ENCODE measurements around the gene ROR2. TPM values are rescaled to one million over a fixed set of nuclear protein-coding genes. Genes with fewer than 3 reads are reported as not detected.

ROR2 gene
- total and polyA plus RNA-seq, 2 of the 8 experiments (the other 6 are each of a cell fraction or from before 2014, with no cell fraction given): 2.7 to 4.3 TPM

GRCh38 chr9:91714020-91714806, 235.8 kb downstream of the ROR2 start (continued):
- TF ChIP-seq, protein P1, sequence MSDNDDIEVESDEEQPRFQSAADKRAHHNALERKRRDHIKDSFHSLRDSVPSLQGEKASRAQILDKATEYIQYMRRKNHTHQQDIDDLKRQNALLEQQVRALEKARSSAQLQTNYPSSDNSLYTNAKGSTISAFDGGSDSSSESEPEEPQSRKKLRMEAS (IDR thresholded peaks at IDR 0.05): no peak
- TF ChIP-seq TCF12 (IDR thresholded peaks at IDR 0.05; ENCODE audit: low read depth, low read length): no peak
- no peak for TF ChIP-seq CTCF (IDR thresholded peaks at IDR 0.05; ENCODE audit: control extremely low read depth in 1 of 3, insufficient read depth in 1 of 3, low read depth in 1 of 3, low read length in 3 of 3)
- TF ChIP-seq KDM1A (IDR thresholded peaks at IDR 0.05; ENCODE audit: borderline replicate concordance, low read length): peak; percentile 91; the same call in 1 of the 2 replicates
- TF ChIP-seq CHD1 (IDR thresholded peaks at IDR 0.05; ENCODE audit: low read depth, low read length): no peak
- no peak for TF ChIP-seq SAP30 (IDR thresholded peaks at IDR 0.05; ENCODE audit: insufficient read depth, insufficient replicate concordance, low read length)
- no peak for TF ChIP-seq HDAC6 (IDR thresholded peaks at IDR 0.05; ENCODE audit: low read depth, low read length)
- TF ChIP-seq TAF1 (IDR thresholded peaks at IDR 0.05; ENCODE audit: low read depth, low read length): peak; percentile 56

Data from H1 (cell line).